Astrocyte (in vitro differentiated cells and primary cell): Measurements from ENCODE around the gene ARSG. TPM values are rescaled to one million over a fixed set of nuclear protein-coding genes. Genes with fewer than 3 reads are reported as not detected.
"Not testable (repeated sequence)": the region's sequence is repeated elsewhere in the genome, so short reads cannot be mapped to it uniquely, and the experiment has no call there.

Experiments
- DNase-seq: peaks from one replicate; pipeline ENCODE4 v3.0.0-alpha.2; 2010; ENCODE audit warnings: low read depth
- FAIRE-seq: peaks from 2 replicates; lab custom pipeline; 2011; peaks lifted over from hg19 to GRCh38; lab: Jason Lieb, UNC
- H2AFZ ChIP-seq: 2 replicates; pipeline ENCODE4 v1.6.0; 2012; ENCODE audit warnings: low read depth, low read length, inconsistent platforms
- H3K27ac ChIP-seq: 2 replicates; pipeline ENCODE4 v1.5.1; 2011; ENCODE audit warnings: low read depth, low read length, inconsistent platforms
- H3K27me3 ChIP-seq: 2 replicates; pipeline ENCODE4 v1.6.0; 2011; ENCODE audit warnings: low read length, inconsistent platforms; ENCODE audit not compliant: insufficient read depth
- H3K36me3 ChIP-seq: 2 replicates; pipeline ENCODE4 v1.5.1; 2011; ENCODE audit warnings: low read length, inconsistent platforms; ENCODE audit not compliant: insufficient read depth
- H3K4me1 ChIP-seq: 2 replicates; pipeline ENCODE4 v1.5.1; 2011; ENCODE audit warnings: low read length, inconsistent platforms; ENCODE audit not compliant: insufficient read depth
- H3K4me2 ChIP-seq: 2 replicates; pipeline ENCODE4 v1.6.0; 2012; ENCODE audit warnings: low read length, inconsistent platforms
- H3K4me3 ChIP-seq: 2 replicates; pipeline ENCODE4 v1.5.1; 2011; ENCODE audit warnings: low read depth, mild to moderate bottlenecking, low read length, inconsistent platforms; ENCODE audit not compliant: insufficient read depth
- H3K79me2 ChIP-seq: 2 replicates; pipeline ENCODE4 v1.6.0; 2012; ENCODE audit warnings: mild to moderate bottlenecking, low read length, inconsistent platforms; ENCODE audit not compliant: insufficient read depth
- H3K9ac ChIP-seq: 2 replicates; pipeline ENCODE4 v1.6.0; 2012; ENCODE audit warnings: mild to moderate bottlenecking, low read length, inconsistent platforms
- H3K9me3 ChIP-seq: 2 replicates; pipeline ENCODE4 v1.5.1; 2012; ENCODE audit warnings: low read depth, mild to moderate bottlenecking, low read length, inconsistent platforms; ENCODE audit not compliant: insufficient read depth
- H4K20me1 ChIP-seq: 2 replicates; pipeline ENCODE4 v1.6.0; 2012; ENCODE audit warnings: low read length, inconsistent platforms; ENCODE audit not compliant: insufficient read depth
- H3K27ac Mint-ChIP-seq: one replicate; pipeline ENCODE4 v1.8.0; 2021; ENCODE audit warnings: mild to moderate bottlenecking, mixed read lengths; ENCODE audit not compliant: unreplicated experiment
- H3K27me3 Mint-ChIP-seq: one replicate; pipeline ENCODE4 v1.8.0; 2021; ENCODE audit warnings: low read depth, mixed read lengths; ENCODE audit not compliant: unreplicated experiment
- H3K36me3 Mint-ChIP-seq: one replicate; pipeline ENCODE4 v1.8.0; 2021; ENCODE audit warnings: low read depth, mixed read lengths; ENCODE audit not compliant: unreplicated experiment
- H3K4me1 Mint-ChIP-seq: one replicate; pipeline ENCODE4 v1.8.0; 2021; ENCODE audit warnings: low read depth, mixed read lengths; ENCODE audit not compliant: unreplicated experiment
- H3K4me3 Mint-ChIP-seq: one replicate; pipeline ENCODE4 v1.8.0; 2021; ENCODE audit warnings: mild to moderate bottlenecking, moderate library complexity, mixed read lengths; ENCODE audit not compliant: unreplicated experiment
- H3K9me3 Mint-ChIP-seq: one replicate; pipeline ENCODE4 v1.8.0; 2021; ENCODE audit warnings: mild to moderate bottlenecking, mixed read lengths; ENCODE audit not compliant: unreplicated experiment
- CTCF ChIP-seq: IDR thresholded peaks from 2 replicates; pipeline ENCODE4 v1.5.1; 2011; ENCODE audit warnings: low read depth, mild to moderate bottlenecking, inconsistent platforms, low read length, moderate library complexity; ENCODE audit not compliant: insufficient read depth
- EZH2 ChIP-seq: IDR thresholded peaks from 2 replicates; pipeline ENCODE4 v1.6.1; 2012; ENCODE audit warnings: mild to moderate bottlenecking, low read length, inconsistent platforms; ENCODE audit not compliant: insufficient read depth
- total RNA-seq: library from RNA; stranded (reverse); gene quantifications from 2 replicates; pipeline ENCODE4 v1.2.1, GENCODE V29; 2021

ARSG gene
- total RNA-seq, 1 donor from 2014 or later = 2.6 TPM

GRCh38 chr17:68257934-68258333, 33.4 kb upstream of the ARSG start:
- peaks cover 5% of the 10 kb centered on the region for H3K36me3 ChIP-seq
- H3K27me3 ChIP-seq = no peaks in the 10 kb centered on the region
- no peaks in the 10 kb centered on the region for H3K27me3 Mint-ChIP-seq
- H3K4me3 Mint-ChIP-seq = no peak overlapping the region
- H3K27ac ChIP-seq = no peak overlapping the region
- no peaks in the 10 kb centered on the region for H3K9me3 Mint-ChIP-seq
- peaks cover 4% of the 10 kb centered on the region for H3K36me3 Mint-ChIP-seq
- H2AFZ ChIP-seq = no peak overlapping the region
- peaks cover 3% of the 10 kb centered on the region for H3K4me1 Mint-ChIP-seq
- TF ChIP-seq CTCF (no peak), EZH2 (no peak)
- FAIRE-seq (no peak), DNase-seq (no peak)
- H3K27ac Mint-ChIP-seq = no peak overlapping the region
- H3K4me3 ChIP-seq = no peak overlapping the region
- no peak overlapping the region for H3K4me2 ChIP-seq
- H3K9ac ChIP-seq = no peak overlapping the region
- peaks cover 2% of the 10 kb centered on the region for H3K4me1 ChIP-seq
- H4K20me1 ChIP-seq = no peaks in the 10 kb centered on the region
- H3K9me3 ChIP-seq = no peaks in the 10 kb centered on the region
- H3K79me2 ChIP-seq = no peaks in the 10 kb centered on the region

- H3K36me3 Mint-ChIP-seq, H3K9me3 Mint-ChIP-seq, H3K4me1 Mint-ChIP-seq, H4K20me1 ChIP-seq, H3K27me3 ChIP-seq, H3K27me3 Mint-ChIP-seq, FAIRE-seq, H3K79me2 ChIP-seq, H3K4me1 ChIP-seq, H3K27ac ChIP-seq, H3K9me3 ChIP-seq, H3K36me3 ChIP-seq: not testable (repeated sequence)
- DNase-seq = peak; percentile 2
- Mint-ChIP-seq H3K27ac (peak overlapping the region; percentile 6), H3K4me3 (peak overlapping the region; percentile 63)
- Histone ChIP-seq H2AFZ (peak overlapping the region; percentile 34), H3K4me3 (peak overlapping the region; percentile 23), H3K4me2 (peak overlapping the region; percentile 73), H3K9ac (peak overlapping the region; percentile 27)
Measured at GRCh38 chr17:68258890-68259647, 32.2 kb upstream of the ARSG start.

- H4K20me1 ChIP-seq, H3K9me3 Mint-ChIP-seq, H3K4me1 ChIP-seq, H3K27ac ChIP-seq, H3K36me3 Mint-ChIP-seq, H3K27me3 ChIP-seq, H3K9ac ChIP-seq, H3K79me2 ChIP-seq, H3K4me1 Mint-ChIP-seq, FAIRE-seq, H3K9me3 ChIP-seq, H3K27me3 Mint-ChIP-seq, DNase-seq, H3K27ac Mint-ChIP-seq, H3K36me3 ChIP-seq: not testable (repeated sequence)
- H3K4me3 Mint-ChIP-seq = peak overlapping the region; percentile 63
- peak overlapping the region; percentile 73 for H3K4me2 ChIP-seq
- H2AFZ ChIP-seq = peak overlapping the region; percentile 24
- H3K4me3 ChIP-seq = peak overlapping the region; percentile 23
Measured at GRCh38 chr17:68259648-68259951, 31.7 kb upstream of the ARSG start.
